Caco-2 (cell line): ENCODE results near the gene ADCY10. TPM values are rescaled to one million over a fixed set of nuclear protein-coding genes. Genes with fewer than 3 reads are reported as not detected.

ENCODE experiments used
- BruUV-seq: library from RNA; stranded (reverse); fragments of 400-500 nt; replicated peaks from 2 replicates; lab custom pipeline; 2021; lab: Mats Ljungman, UMichigan
- CTCF ChIA-PET: fragments of 300-600 bp; sonication (Branson Sonifier 250); formaldehyde crosslinking; loops from one replicate; lab custom pipeline; 2022; ENCODE audit warnings: antibody characterized with exemption; lab: Charles Lee
- POLR2A ChIA-PET: fragments of 300-600 bp; sonication (Branson Sonifier 250); formaldehyde crosslinking; loops from one replicate; lab custom pipeline; 2022; ENCODE audit warnings: antibody characterized with exemption; lab: Charles Lee
- DNase-seq, 2 experiments: peaks; one replicate each; pipeline versions ENCODE4 v3.0.0 to v3.0.0-alpha.2; 2020 to 2022
- H3K27me3 ChIP-seq: replicated peaks from 2 replicates; pipeline ENCODE4 v1.6.0; 2011; ENCODE audit warnings: low read length; ENCODE audit not compliant: control insufficient read depth, insufficient read depth
- H3K36me3 ChIP-seq: 2 replicates; pipeline ENCODE4 v1.5.1; 2011; ENCODE audit warnings: low read length; ENCODE audit not compliant: control insufficient read depth, insufficient read depth
- H3K4me1 ChIP-seq: fragments of 250-450 bp; sonication (Bioruptor Pico); 2 replicates; pipeline ENCODE4 v1.5.1; 2020; ENCODE audit warnings: mild to moderate bottlenecking
- H3K4me3 ChIP-seq: 2 replicates; pipeline ENCODE4 v1.5.1; 2011; ENCODE audit warnings: low read depth, mild to moderate bottlenecking, control low read depth, low read length
- H3K9me3 ChIP-seq: fragments of 250-450 bp; sonication (Bioruptor Pico); 2 replicates; pipeline ENCODE4 v1.5.1; 2020; ENCODE audit warnings: mild to moderate bottlenecking, moderate library complexity
- H3K27ac Mint-ChIP-seq: one replicate; pipeline ENCODE4 v1.8.0; 2022; ENCODE audit warnings: mixed read lengths; ENCODE audit not compliant: unreplicated experiment
- H3K27me3 Mint-ChIP-seq: one replicate; pipeline ENCODE4 v1.8.0; 2022; ENCODE audit warnings: mixed read lengths; ENCODE audit not compliant: insufficient read depth, unreplicated experiment
- H3K36me3 Mint-ChIP-seq: one replicate; pipeline ENCODE4 v1.8.0; 2022; ENCODE audit warnings: mild to moderate bottlenecking, mixed read lengths; ENCODE audit not compliant: insufficient read depth, unreplicated experiment
- H3K4me1 Mint-ChIP-seq: one replicate; pipeline ENCODE4 v1.8.0; 2022; ENCODE audit warnings: low read depth, mixed read lengths; ENCODE audit not compliant: unreplicated experiment
- H3K4me3 Mint-ChIP-seq: one replicate; pipeline ENCODE4 v1.8.0; 2022; ENCODE audit warnings: mild to moderate bottlenecking, moderate library complexity, mixed read lengths; ENCODE audit not compliant: unreplicated experiment
- H3K9me3 Mint-ChIP-seq: one replicate; pipeline ENCODE4 v1.8.0; 2022; ENCODE audit warnings: mixed read lengths; ENCODE audit not compliant: unreplicated experiment
- CTCF ChIP-seq, 2 experiments: fragments of 200-600 bp in 1 of 2; IDR thresholded peaks; 1 replicate in 1 of 2; 2 replicates in 1 of 2; pipeline versions ENCODE4 v1.5.1 to v1.8.0; 2011 to 2022; ENCODE audit warnings: antibody characterized with exemption in 1 of 2, control low read depth in 1 of 2, inconsistent platforms in 1 of 2, low read depth in 1 of 2, low read length in 1 of 2, mild to moderate bottlenecking in 1 of 2, moderate library complexity in 1 of 2; ENCODE audit not compliant: insufficient read depth in 1 of 2, severe bottlenecking in 1 of 2, unreplicated experiment in 1 of 2
- intact Hi-C: fragments of 100-400 bp; cut with micrococcal nuclease; formaldehyde crosslinking; loops from one replicate; pipeline ENCODE4 v1.10.0; 2022; ENCODE audit not compliant: unreplicated experiment
- total RNA-seq: library from RNA; stranded (reverse); gene quantifications from 2 replicates; pipeline ENCODE4 v1.2.3, GENCODE V29; 2022

The ADCY10 gene
- total RNA-seq, 1 experiment from 2014 or later, result 1.7 TPM

- peaks cover 39% of the 10 kb centered on the region for H3K4me1 ChIP-seq
- CTCF ChIA-PET, result no interaction called here
- no TSS peak for BruUV-seq
- POLR2A ChIA-PET, result no interaction called here
- H3K27ac Mint-ChIP-seq, result no peak overlapping the region
- DNase-seq, result no peak
- H3K36me3 Mint-ChIP-seq, result peaks cover 18% of the 10 kb centered on the region
- H3K4me1 Mint-ChIP-seq, result peaks cover 28% of the 10 kb centered on the region
- no peak for TF ChIP-seq CTCF (IDR thresholded peaks at IDR 0.05; ENCODE audit: insufficient read depth in 1 of 2, low read depth in 1 of 2, low read length in 1 of 2, severe bottlenecking in 1 of 2, unreplicated experiment in 1 of 2)
- no peaks in the 10 kb centered on the region for H3K36me3 ChIP-seq
- no peaks in the 10 kb centered on the region for H3K27me3 ChIP-seq
- H3K9me3 Mint-ChIP-seq, result no peaks in the 10 kb centered on the region
- intact Hi-C loops, result no loop called here
- no peaks in the 10 kb centered on the region for H3K27me3 Mint-ChIP-seq
- no peak overlapping the region for H3K4me3 Mint-ChIP-seq
- H3K9me3 ChIP-seq, result no peaks in the 10 kb centered on the region
- no peak overlapping the region for H3K4me3 ChIP-seq
Observed at GRCh38 chr1:167922611-167923074, 8.7 kb upstream of the ADCY10 start.

DNA sequence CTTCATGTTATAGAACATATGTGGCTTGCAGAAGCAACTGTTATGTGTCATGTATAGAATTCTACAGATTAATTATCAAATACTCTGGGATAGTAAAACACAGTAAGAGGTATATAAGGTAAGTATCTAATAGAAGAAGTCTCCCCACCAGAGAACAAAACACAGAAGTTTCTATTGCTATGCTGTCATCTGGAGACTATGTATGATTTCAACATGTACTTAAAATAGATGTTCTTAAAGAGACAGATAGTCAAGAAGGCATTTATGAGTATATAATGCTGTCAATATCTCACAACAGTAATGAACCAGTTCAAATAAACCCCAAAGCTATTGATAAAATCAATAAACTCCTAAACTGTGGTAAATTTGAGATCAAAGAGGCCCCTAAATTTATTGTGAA is 8.1 kb upstream of the ADCY10 start:
- Mint-ChIP-seq H3K36me3 (peaks cover 23% of the 10 kb centered on the region), H3K4me3 (no peak overlapping the region), H3K9me3 (no peaks in the 10 kb centered on the region), H3K4me1 (peaks cover 24% of the 10 kb centered on the region), H3K27me3 (no peaks in the 10 kb centered on the region), H3K27ac (no peak overlapping the region)
- Histone ChIP-seq H3K4me1 (peaks cover 37% of the 10 kb centered on the region), H3K4me3 (no peak overlapping the region), H3K36me3 (no peaks in the 10 kb centered on the region), H3K9me3 (no peaks in the 10 kb centered on the region), H3K27me3 (no peaks in the 10 kb centered on the region)
- ChIA-PET POLR2A (interaction anchor here (0.6 kb wide), 1 partner anchor 19 kb away, joined by 4 read pairs; no protein-coding TSS in a partner anchor), CTCF (no interaction called here)
- no TSS peak for BruUV-seq
- no peak for DNase-seq
- no peak for TF ChIP-seq CTCF (IDR thresholded peaks at IDR 0.05; ENCODE audit: insufficient read depth in 1 of 2, low read depth in 1 of 2, low read length in 1 of 2, severe bottlenecking in 1 of 2, unreplicated experiment in 1 of 2)
- intact Hi-C loops, result no loop called here

DNA sequence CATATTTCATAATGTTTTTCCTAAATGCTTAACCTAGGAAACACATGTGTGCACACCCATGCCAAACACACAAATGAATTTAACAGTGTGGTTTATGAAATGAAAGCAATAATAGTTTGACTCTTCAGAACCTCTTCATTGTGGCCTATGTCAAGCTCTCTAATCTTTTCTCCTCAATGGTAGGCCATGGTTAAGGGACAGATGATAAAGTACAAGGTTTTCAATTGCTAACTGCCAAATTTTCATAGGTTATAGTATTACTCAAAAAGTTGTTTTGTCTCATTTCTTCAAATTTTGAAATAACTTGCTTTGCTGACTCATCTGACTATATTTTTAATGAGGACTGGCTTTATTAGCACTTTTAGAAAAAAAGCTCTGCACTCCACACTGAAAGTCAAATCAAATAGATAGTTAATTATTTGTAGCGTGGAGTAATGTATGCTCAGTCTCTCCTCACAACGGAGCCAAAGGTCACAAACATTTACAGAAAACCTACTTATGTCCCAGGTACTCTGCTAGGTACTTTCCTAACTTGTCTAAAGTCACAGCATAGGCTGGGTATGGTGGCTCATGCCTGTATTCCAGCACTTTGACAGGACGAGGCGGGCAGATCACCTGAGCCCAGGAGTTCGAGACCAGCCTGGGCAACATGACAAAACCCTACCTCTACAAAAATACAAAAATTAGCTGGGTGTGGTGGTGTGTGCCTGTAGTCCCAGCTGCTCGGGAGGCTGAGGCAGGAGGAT is 3.0 kb upstream of the ADCY10 start:
- no TSS peak for BruUV-seq
- Mint-ChIP-seq H3K27ac (peak overlapping the region; percentile 49), H3K4me3 (peak overlapping the region; percentile 37), H3K27me3 (no peaks in the 10 kb centered on the region), H3K36me3 (peaks cover 54% of the 10 kb centered on the region), H3K4me1 (peaks cover 20% of the 10 kb centered on the region), H3K9me3 (no peaks in the 10 kb centered on the region)
- TF ChIP-seq CTCF (IDR thresholded peaks at IDR 0.05; ENCODE audit: insufficient read depth in 1 of 2, low read depth in 1 of 2, low read length in 1 of 2, severe bottlenecking in 1 of 2, unreplicated experiment in 1 of 2), result no peak
- peaks cover 43% of the 10 kb centered on the region for H3K4me1 ChIP-seq
- H3K27me3 ChIP-seq, result no peaks in the 10 kb centered on the region
- no peaks in the 10 kb centered on the region for H3K9me3 ChIP-seq
- H3K36me3 ChIP-seq, result peaks cover 5% of the 10 kb centered on the region
- POLR2A ChIA-PET, result interaction anchor here (0.8 to 1.2 kb wide), 2 partner anchors 10 to 19 kb away, joined by 3 to 4 read pairs; no protein-coding TSS in a partner anchor
- CTCF ChIA-PET, result interaction anchor here (1.2 kb wide), 1 partner anchor 10 kb away, joined by 3 read pairs; no protein-coding TSS in a partner anchor
- intact Hi-C loops, result loop anchor here (1.0 kb wide), 1 partner anchor 18 kb away; no protein-coding TSS in a partner anchor
- peak in 1 of 2 experiments; percentile 33 for DNase-seq
- no peak overlapping the region for H3K4me3 ChIP-seq
